GM19452 (cell line): ENCODE results near the gene NDRG3.
"Not testable (repeated sequence)": the region's sequence is repeated elsewhere in the genome, so short reads cannot be mapped to it uniquely, and the experiment has no call there.

Source experiments
- ATAC-seq: cut with Tn5 transposase; IDR thresholded peaks from one replicate; pipeline ENCODE4 v1.9.1; 2021; ENCODE audit not compliant: unreplicated experiment

Gene NDRG3

GRCh38 chr20:36695467-36695866, 50.4 kb downstream of the NDRG3 start:
- ATAC-seq = not testable (repeated sequence)

- ATAC-seq = no peak
These were observed 57.3 kb downstream of the NDRG3 start for GRCh38 chr20:36688630-36689029.

GRCh38 chr20:36687850-36688249, 58.0 kb downstream of the NDRG3 start:
- ATAC-seq = no peak

GRCh38 chr20:36686944-36687343, 58.9 kb downstream of the NDRG3 start:
- ATAC-seq = no peak

- ATAC-seq = no peak
These were observed 59.4 kb downstream of the NDRG3 start for GRCh38 chr20:36686504-36686903.

- no peak for ATAC-seq
These were observed 61.1 kb downstream of the NDRG3 start for GRCh38 chr20:36684747-36685146.

GRCh38 chr20:36682311-36682710, 63.6 kb downstream of the NDRG3 start:
- no peak for ATAC-seq

GRCh38 chr20:36677422-36677771, 68.5 kb downstream of the NDRG3 start:
- ATAC-seq = no peak

GRCh38 chr20:36676701-36677421, 69.0 kb downstream of the NDRG3 start:
- ATAC-seq = no peak

- not testable (repeated sequence) for ATAC-seq
These were observed 70.3 kb downstream of the NDRG3 start for GRCh38 chr20:36675545-36675944.

- no peak for ATAC-seq
These were observed 72.9 kb downstream of the NDRG3 start for GRCh38 chr20:36672991-36673390.

- no peak for ATAC-seq
These were observed 75.1 kb downstream of the NDRG3 start for GRCh38 chr20:36670665-36671357.

GRCh38 chr20:36666181-36666740, 79.6 kb downstream of the NDRG3 start:
- no peak for ATAC-seq

- ATAC-seq = no peak
These were observed 82.9 kb downstream of the NDRG3 start for GRCh38 chr20:36663031-36663430.

- ATAC-seq = no peak
These were observed 87.6 kb downstream of the NDRG3 start for GRCh38 chr20:36658300-36658699.

- no peak for ATAC-seq
These were observed 89.2 kb downstream of the NDRG3 start for GRCh38 chr20:36656733-36657132.

- no peak for ATAC-seq
These were observed 90.9 kb downstream of the NDRG3 start for GRCh38 chr20:36655004-36655403.

GRCh38 chr20:36654506-36654905, 91.4 kb downstream of the NDRG3 start:
- no peak for ATAC-seq

GRCh38 chr20:36653456-36653855, 92.4 kb downstream of the NDRG3 start:
- no peak for ATAC-seq

GRCh38 chr20:36647196-36648121, 98.4 kb downstream of the NDRG3 start:
- no peak for ATAC-seq

GRCh38 chr20:36646678-36647077, 99.2 kb downstream of the NDRG3 start:
- ATAC-seq = no peak
